ENCODE data around the gene SORL1. TPM values are rescaled to one million over a fixed set of nuclear protein-coding genes. Genes with fewer than 3 reads are reported as not detected.
A peak's percentile ranks its signal among the peaks of the same experiment; 100 is the strongest.

The SORL1 gene
- total RNA-seq, 1 donor from 2014 or later = 11.1 TPM

DNA sequence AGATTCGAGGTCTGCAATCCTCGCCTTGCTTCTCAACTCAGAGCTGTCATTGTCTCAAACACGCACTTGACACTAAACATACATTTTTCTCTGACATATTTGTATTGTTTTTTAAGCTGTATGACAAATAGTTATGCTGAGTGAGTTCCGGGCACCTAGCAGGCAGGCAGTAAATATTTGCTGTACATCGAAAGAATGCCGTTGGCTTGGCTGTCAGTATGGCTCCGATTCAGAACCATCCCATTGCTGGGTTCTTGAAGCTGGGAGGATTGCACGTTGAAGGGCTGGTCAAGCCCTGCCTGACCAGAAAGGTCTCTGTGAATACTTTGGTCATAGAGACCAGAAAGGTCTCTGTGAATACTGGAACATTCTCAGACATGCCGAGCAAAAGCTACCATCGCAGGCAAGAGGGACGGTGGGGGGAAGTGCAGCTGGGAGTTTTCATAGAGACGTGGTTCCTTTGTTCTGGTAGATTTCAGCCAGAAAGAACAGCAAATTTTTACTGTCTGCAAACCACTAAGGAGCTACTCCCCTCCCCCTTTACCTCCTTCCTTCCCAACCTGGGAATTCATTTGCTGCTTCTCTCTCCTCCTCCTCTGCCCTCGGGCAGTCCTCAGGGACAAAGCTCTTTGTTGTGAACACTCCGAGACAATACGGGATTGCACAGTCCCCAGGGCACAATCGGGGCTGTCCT lies 202.9 kb downstream of the SORL1 start:
- Mint-ChIP-seq H3K27ac (ENCODE audit: unreplicated experiment) (peak overlapping the region; percentile 71), H3K36me3 (ENCODE audit: unreplicated experiment) (no peaks in the 10 kb centered on the region), H3K27me3 (ENCODE audit: unreplicated experiment) (no peaks in the 10 kb centered on the region), H3K4me3 (ENCODE audit: unreplicated experiment) (peak overlapping the region; percentile 87), H3K9me3 (ENCODE audit: unreplicated experiment) (peaks cover 3% of the 10 kb centered on the region), H3K4me1 (ENCODE audit: low read depth, unreplicated experiment) (peaks cover 22% of the 10 kb centered on the region)
- no peak for TF ChIP-seq CTCF (IDR thresholded peaks at IDR 0.05; ENCODE audit: partially characterized antibody, unreplicated experiment)
- no peak for DNase-seq

GRCh38 chr11:121655537-121656327 lies 203.6 kb downstream of the SORL1 start:
- Mint-ChIP-seq H3K36me3 (ENCODE audit: unreplicated experiment) (no peaks in the 10 kb centered on the region), H3K27me3 (ENCODE audit: unreplicated experiment) (no peaks in the 10 kb centered on the region), H3K9me3 (ENCODE audit: unreplicated experiment) (peaks cover 3% of the 10 kb centered on the region), H3K4me1 (ENCODE audit: low read depth, unreplicated experiment) (peaks cover 22% of the 10 kb centered on the region), H3K27ac (ENCODE audit: unreplicated experiment) (peak overlapping the region; percentile 71), H3K4me3 (ENCODE audit: unreplicated experiment) (peak overlapping the region; percentile 87)
- peak; percentile 90 for DNase-seq
- TF ChIP-seq CTCF (IDR thresholded peaks at IDR 0.05; ENCODE audit: partially characterized antibody, unreplicated experiment) = peak; percentile 84

- H3K9me3 Mint-ChIP-seq (ENCODE audit: unreplicated experiment) = peaks cover 5% of the 10 kb centered on the region
- TF ChIP-seq CTCF (IDR thresholded peaks at IDR 0.05; ENCODE audit: partially characterized antibody, unreplicated experiment) = no peak
- peaks cover 22% of the 10 kb centered on the region for H3K4me1 Mint-ChIP-seq (ENCODE audit: low read depth, unreplicated experiment)
- no peak for DNase-seq
- no peaks in the 10 kb centered on the region for H3K36me3 Mint-ChIP-seq (ENCODE audit: unreplicated experiment)
- H3K27me3 Mint-ChIP-seq (ENCODE audit: unreplicated experiment) = no peaks in the 10 kb centered on the region
- H3K27ac Mint-ChIP-seq (ENCODE audit: unreplicated experiment) = no peak overlapping the region
- peak overlapping the region; percentile 63 for H3K4me3 Mint-ChIP-seq (ENCODE audit: unreplicated experiment)
Measured at GRCh38 chr11:121656328-121657090, 204.4 kb downstream of the SORL1 start.

- no peak for TF ChIP-seq CTCF (IDR thresholded peaks at IDR 0.05; ENCODE audit: partially characterized antibody, unreplicated experiment)
- Mint-ChIP-seq H3K36me3 (ENCODE audit: unreplicated experiment) (no peaks in the 10 kb centered on the region), H3K27me3 (ENCODE audit: unreplicated experiment) (no peaks in the 10 kb centered on the region), H3K4me1 (ENCODE audit: low read depth, unreplicated experiment) (peaks cover 20% of the 10 kb centered on the region), H3K9me3 (ENCODE audit: unreplicated experiment) (peaks cover 6% of the 10 kb centered on the region), H3K27ac (ENCODE audit: unreplicated experiment) (no peak overlapping the region), H3K4me3 (ENCODE audit: unreplicated experiment) (no peak overlapping the region)
- DNase-seq = no peak
Measured at GRCh38 chr11:121657146-121657545, 205.0 kb downstream of the SORL1 start.

Data from glutamatergic neuron (in vitro differentiated cells).